NCI-H1436 treated with DMSO at 0.1 percent for 48 hours (cell line): Measurements from ENCODE around the gene CYP27B1.
A peak's percentile ranks its signal among the peaks of the same experiment; 100 is the strongest.

Source experiments
- DNase-seq: peaks from one replicate; lab custom pipeline; 2025; lab: John Stamatoyannopoulos, UW

Gene CYP27B1

GRCh38 chr12:57766464-57767304, at the start of gene CYP27B1:
Gene CYP27B1 (minus strand): TSS chr12:57767078. CDS start chr12:57767041, 37 bp downstream.
- no peak for DNase-seq

- no peak for DNase-seq
Measured at GRCh38 chr12:57816001-57816854, 49.4 kb upstream of the CYP27B1 start.

GRCh38 chr12:57815177-57816000, 48.5 kb upstream of the CYP27B1 start:
- DNase-seq, result peak; percentile 30

- no peak for DNase-seq
Measured at GRCh38 chr12:57813971-57814772, 47.3 kb upstream of the CYP27B1 start.

GRCh38 chr12:57813111-57813970, 46.5 kb upstream of the CYP27B1 start:
- no peak for DNase-seq

GRCh38 chr12:57811028-57811755, 44.3 kb upstream of the CYP27B1 start:
- DNase-seq, result no peak

GRCh38 chr12:57810450-57810849, 43.6 kb upstream of the CYP27B1 start:
- no peak for DNase-seq

- no peak for DNase-seq
Measured at GRCh38 chr12:57809425-57809824, 42.5 kb upstream of the CYP27B1 start.

GRCh38 chr12:57808351-57808750, 41.5 kb upstream of the CYP27B1 start:
- DNase-seq, result no peak

GRCh38 chr12:57807285-57807684, 40.4 kb upstream of the CYP27B1 start:
- no peak for DNase-seq

GRCh38 chr12:57806677-57807076, 39.8 kb upstream of the CYP27B1 start:
- DNase-seq, result no peak

GRCh38 chr12:57803319-57803893, 36.5 kb upstream of the CYP27B1 start:
- DNase-seq, result peak; percentile 23

- DNase-seq, result no peak
Measured at GRCh38 chr12:57802607-57803006, 35.7 kb upstream of the CYP27B1 start.

- DNase-seq, result no peak
Measured at GRCh38 chr12:57800965-57801364, 34.1 kb upstream of the CYP27B1 start.

- no peak for DNase-seq
Measured at GRCh38 chr12:57797933-57798332, 31.1 kb upstream of the CYP27B1 start.

- DNase-seq, result no peak
Measured at GRCh38 chr12:57796996-57797395, 30.1 kb upstream of the CYP27B1 start.

GRCh38 chr12:57795354-57795753, 28.5 kb upstream of the CYP27B1 start:
- no peak for DNase-seq

- DNase-seq, result no peak
Measured at GRCh38 chr12:57793920-57794319, 27.0 kb upstream of the CYP27B1 start.

GRCh38 chr12:57783861-57784260, 17.0 kb upstream of the CYP27B1 start:
- DNase-seq, result no peak
